Activated CD8-positive, alpha-beta T cell treated with anti-CD3 and anti-CD28 coated beads for 36 hours (primary cell): ENCODE measurements around the gene IFNL2. TPM values are rescaled to one million over a fixed set of nuclear protein-coding genes. Genes with fewer than 3 reads are reported as not detected.

Source experiments
- ATAC-seq: fragments of 200-7000 bp; cut with Tn5 transposase; one replicate; pipeline ENCODE4 v1.10.0; 2021; ENCODE audit warnings: mild to moderate bottlenecking, moderate library complexity
- CTCF ChIA-PET: fragments of 350-600 bp; sonication (Branson Sonifier 250); formaldehyde crosslinking; loops from one replicate; lab custom pipeline; 2021; ENCODE audit warnings: antibody characterized with exemption; lab: Charles Lee
- POLR2A ChIA-PET: fragments of 350-600 bp; sonication (Branson Sonifier 250); formaldehyde crosslinking; loops from one replicate; lab custom pipeline; 2021; ENCODE audit warnings: antibody characterized with exemption; lab: Charles Lee
- DNase-seq: peaks from one replicate; pipeline ENCODE4 v3.0.0-alpha.2; 2020
- H3K27ac Mint-ChIP-seq: one replicate; pipeline ENCODE4 v1.8.0; 2021; ENCODE audit warnings: mild to moderate bottlenecking, mixed read lengths
- H3K27me3 Mint-ChIP-seq: one replicate; pipeline ENCODE4 v1.8.0; 2021; ENCODE audit warnings: mixed read lengths
- H3K36me3 Mint-ChIP-seq: one replicate; pipeline ENCODE4 v1.8.0; 2021; ENCODE audit warnings: low read depth, mixed read lengths
- H3K4me1 Mint-ChIP-seq: one replicate; pipeline ENCODE4 v1.8.0; 2021; ENCODE audit warnings: low read depth, mixed read lengths
- H3K4me3 Mint-ChIP-seq: one replicate; pipeline ENCODE4 v1.8.0; 2021; ENCODE audit warnings: mild to moderate bottlenecking, moderate library complexity, mixed read lengths
- H3K9me3 Mint-ChIP-seq: one replicate; pipeline ENCODE4 v1.8.0; 2021; ENCODE audit warnings: mixed read lengths
- intact Hi-C: fragments of 100-400 bp; cut with micrococcal nuclease; formaldehyde crosslinking; loops from one replicate; pipeline ENCODE4 v1.10.0; 2022
- total RNA-seq, 2 experiments: library from RNA; stranded (reverse); gene quantifications; one replicate each; pipeline ENCODE4 v1.2.3, GENCODE V29; 2021
- TF ChIP-seq, protein P1 (sequence below): fragments of 200-600 bp; IDR thresholded peaks from one replicate; pipeline ENCODE4 v1.8.0; 2022; ENCODE audit warnings: antibody characterized with exemption, mild to moderate bottlenecking

IFNL2 gene
- total RNA-seq, 2 experiments from 2014 or later, result not detected

- no peak for ATAC-seq
- TF ChIP-seq, protein P1, sequence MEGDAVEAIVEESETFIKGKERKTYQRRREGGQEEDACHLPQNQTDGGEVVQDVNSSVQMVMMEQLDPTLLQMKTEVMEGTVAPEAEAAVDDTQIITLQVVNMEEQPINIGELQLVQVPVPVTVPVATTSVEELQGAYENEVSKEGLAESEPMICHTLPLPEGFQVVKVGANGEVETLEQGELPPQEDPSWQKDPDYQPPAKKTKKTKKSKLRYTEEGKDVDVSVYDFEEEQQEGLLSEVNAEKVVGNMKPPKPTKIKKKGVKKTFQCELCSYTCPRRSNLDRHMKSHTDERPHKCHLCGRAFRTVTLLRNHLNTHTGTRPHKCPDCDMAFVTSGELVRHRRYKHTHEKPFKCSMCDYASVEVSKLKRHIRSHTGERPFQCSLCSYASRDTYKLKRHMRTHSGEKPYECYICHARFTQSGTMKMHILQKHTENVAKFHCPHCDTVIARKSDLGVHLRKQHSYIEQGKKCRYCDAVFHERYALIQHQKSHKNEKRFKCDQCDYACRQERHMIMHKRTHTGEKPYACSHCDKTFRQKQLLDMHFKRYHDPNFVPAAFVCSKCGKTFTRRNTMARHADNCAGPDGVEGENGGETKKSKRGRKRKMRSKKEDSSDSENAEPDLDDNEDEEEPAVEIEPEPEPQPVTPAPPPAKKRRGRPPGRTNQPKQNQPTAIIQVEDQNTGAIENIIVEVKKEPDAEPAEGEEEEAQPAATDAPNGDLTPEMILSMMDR, result no peak
- Mint-ChIP-seq H3K27ac (no peak overlapping the region), H3K9me3 (no peaks in the 10 kb centered on the region), H3K4me1 (peaks cover 14% of the 10 kb centered on the region), H3K27me3 (no peaks in the 10 kb centered on the region), H3K36me3 (no peaks in the 10 kb centered on the region), H3K4me3 (no peak overlapping the region)
- CTCF ChIA-PET, result no interaction called here
- intact Hi-C loops, result no loop called here
- DNase-seq, result no peak
- POLR2A ChIA-PET, result no interaction called here
These were observed 25.2 kb downstream of the IFNL2 start for GRCh38 chr19:39293394-39293793.

DNA sequence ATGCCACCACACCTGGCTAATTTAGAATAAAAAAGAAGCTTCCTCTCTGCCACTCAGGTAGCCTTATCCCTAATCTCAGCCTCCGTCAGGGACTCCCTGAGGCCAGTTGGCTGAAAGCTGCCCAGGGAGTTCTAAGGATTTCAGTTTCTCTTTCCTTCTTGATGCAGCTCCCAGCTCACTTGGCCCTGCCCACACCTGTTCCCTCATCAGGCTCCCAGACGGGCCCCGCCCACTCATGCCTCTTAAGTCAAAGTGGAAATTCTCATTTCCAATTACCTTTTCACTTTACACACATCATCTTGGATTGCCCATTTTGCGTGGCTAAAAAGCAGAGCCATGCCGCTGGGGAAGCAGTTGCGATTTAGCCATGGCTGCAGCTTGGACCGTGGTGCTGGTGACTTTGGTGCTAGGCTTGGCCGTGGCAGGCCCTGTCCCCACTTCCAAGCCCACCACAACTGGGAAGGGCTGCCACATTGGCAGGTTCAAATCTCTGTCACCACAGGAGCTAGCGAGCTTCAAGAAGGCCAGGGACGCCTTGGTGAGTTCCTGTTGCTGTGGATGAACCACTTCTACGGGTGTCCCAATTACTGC is 28.0 kb downstream of the IFNL2 start, which contains the start of gene IFNL1:
IFNL1 (plus strand) TSS at position 353 of the 591 bp plus-strand sequence; CDS start at position 368, 15 bp downstream.
- ChIA-PET POLR2A (no interaction called here), CTCF (interaction anchor here (0.8 kb wide), 1 partner anchor 245 kb away, joined by 3 read pairs; no protein-coding TSS in a partner anchor)
- DNase-seq (no peak), ATAC-seq (no peak)
- no peaks in the 10 kb centered on the region for H3K9me3 Mint-ChIP-seq
- TF ChIP-seq, protein P1, result no peak
- no peaks in the 10 kb centered on the region for H3K27me3 Mint-ChIP-seq
- no peaks in the 10 kb centered on the region for H3K36me3 Mint-ChIP-seq
- intact Hi-C loops, result no loop called here
- H3K27ac Mint-ChIP-seq, result no peak within 1 kb of the TSS
- no peak within 1 kb of the TSS for H3K4me3 Mint-ChIP-seq
- peaks cover 18% of the 10 kb centered on the region for H3K4me1 Mint-ChIP-seq

DNA sequence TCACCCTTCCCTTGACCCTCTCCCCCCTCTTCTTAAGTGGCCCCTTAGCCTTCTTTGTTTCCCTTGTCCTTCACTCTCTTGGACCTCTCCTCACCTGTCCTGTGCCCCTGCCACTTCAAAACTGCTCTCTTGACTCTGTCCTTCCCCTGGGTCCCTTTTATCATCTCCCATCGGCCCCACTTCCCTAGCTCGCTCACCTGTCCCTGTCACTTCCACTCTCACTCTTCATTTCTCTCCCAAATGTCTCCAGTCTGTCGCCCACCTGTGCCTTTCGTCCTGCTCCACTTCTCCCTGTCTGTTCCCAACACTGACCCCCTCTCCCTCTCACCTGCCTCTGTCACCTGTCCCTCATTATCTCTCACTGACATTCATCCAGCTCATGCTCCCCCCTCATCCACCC is 28.7 kb downstream of the IFNL2 start:
- CTCF ChIA-PET, result interaction anchor here (0.8 kb wide), 1 partner anchor 245 kb away, joined by 3 read pairs; no protein-coding TSS in a partner anchor
- intact Hi-C loops, result no loop called here
- POLR2A ChIA-PET, result no interaction called here
- TF ChIP-seq, protein P1, result no peak
- Mint-ChIP-seq H3K27ac (no peak overlapping the region), H3K9me3 (no peaks in the 10 kb centered on the region), H3K4me1 (peaks cover 18% of the 10 kb centered on the region), H3K36me3 (no peaks in the 10 kb centered on the region), H3K27me3 (no peaks in the 10 kb centered on the region), H3K4me3 (no peak overlapping the region)
- ATAC-seq (no peak), DNase-seq (no peak)

- Mint-ChIP-seq H3K4me3 (peak overlapping the region; percentile 8), H3K36me3 (no peaks in the 10 kb centered on the region), H3K4me1 (peaks cover 18% of the 10 kb centered on the region), H3K9me3 (no peaks in the 10 kb centered on the region), H3K27me3 (no peaks in the 10 kb centered on the region), H3K27ac (peak overlapping the region; percentile 73)
- TF ChIP-seq, protein P1, result no peak
- CTCF ChIA-PET, result no interaction called here
- intact Hi-C loops, result no loop called here
- POLR2A ChIA-PET, result no interaction called here
- DNase-seq (peak; percentile 84), ATAC-seq (peak; percentile 96)
These were observed 29.9 kb downstream of the IFNL2 start for GRCh38 chr19:39297931-39298634.

DNA sequence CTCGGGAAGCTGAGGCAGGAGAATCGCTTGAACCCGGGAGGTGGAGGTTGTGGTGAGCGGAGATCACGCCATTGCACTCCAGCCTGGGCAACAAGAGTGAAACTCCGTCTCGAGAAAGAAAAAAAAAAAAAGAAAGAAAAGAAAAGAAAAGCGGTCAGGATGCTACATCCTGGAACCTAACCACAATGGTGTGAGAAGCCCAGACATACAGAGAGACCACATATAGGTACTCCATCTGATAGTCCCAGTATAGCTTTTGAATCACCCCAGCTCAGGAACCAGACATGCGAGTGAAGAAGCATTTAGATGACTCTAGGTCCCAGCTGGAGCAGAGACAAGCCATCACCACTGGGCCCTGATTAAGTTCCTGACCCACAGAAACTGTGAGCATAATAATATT is 31.2 kb downstream of the IFNL2 start:
- peak; percentile 41 for DNase-seq
- Mint-ChIP-seq H3K4me1 (peaks cover 18% of the 10 kb centered on the region), H3K9me3 (no peaks in the 10 kb centered on the region), H3K27ac (no peak overlapping the region), H3K27me3 (no peaks in the 10 kb centered on the region), H3K36me3 (no peaks in the 10 kb centered on the region), H3K4me3 (no peak overlapping the region)
- intact Hi-C loops, result no loop called here
- ChIA-PET POLR2A (no interaction called here), CTCF (no interaction called here)
- peak; percentile 40 for ATAC-seq
- TF ChIP-seq, protein P1, result no peak
